Hindlimb muscle (tissue), 1 donor: Measurements from ENCODE around the gene ZFP62. TPM values are rescaled to one million over a fixed set of nuclear protein-coding genes. Genes with fewer than 3 reads are reported as not detected.

Source experiments
- DNase-seq: peaks from one replicate; pipeline ENCODE4 v3.0.0-alpha.2; 2013
- polyA plus RNA-seq: library from polyadenylated mRNA; unstranded; fragments of 120-200 nt; gene quantifications from one replicate; pipeline ENCODE4 v1.2.1, GENCODE V29; 2013; ENCODE audit not compliant: insufficient read length

ZFP62 gene
- polyA plus RNA-seq, 1 donor: 23.3 TPM

DNA sequence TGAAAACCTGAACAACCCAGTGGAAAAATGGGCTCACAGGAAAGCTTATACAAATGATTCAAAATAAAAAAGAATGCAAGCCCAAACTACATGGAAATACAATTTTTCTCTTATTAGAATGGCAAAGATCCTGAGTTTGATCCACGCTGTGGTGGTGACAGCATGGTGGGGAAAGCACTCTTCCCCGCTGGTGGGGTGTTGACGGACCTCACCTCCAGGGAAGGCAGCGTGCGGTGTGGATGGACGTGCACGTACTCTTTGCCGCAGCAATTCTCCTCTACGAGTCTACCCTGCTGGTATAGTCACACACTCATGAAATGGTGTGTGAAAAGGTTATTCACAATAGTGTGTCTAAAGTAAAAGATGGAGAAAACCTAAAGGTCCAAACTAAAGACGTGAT, 5.9 kb upstream of the ZFP62 start:
- DNase-seq: peak; percentile 30

DNA sequence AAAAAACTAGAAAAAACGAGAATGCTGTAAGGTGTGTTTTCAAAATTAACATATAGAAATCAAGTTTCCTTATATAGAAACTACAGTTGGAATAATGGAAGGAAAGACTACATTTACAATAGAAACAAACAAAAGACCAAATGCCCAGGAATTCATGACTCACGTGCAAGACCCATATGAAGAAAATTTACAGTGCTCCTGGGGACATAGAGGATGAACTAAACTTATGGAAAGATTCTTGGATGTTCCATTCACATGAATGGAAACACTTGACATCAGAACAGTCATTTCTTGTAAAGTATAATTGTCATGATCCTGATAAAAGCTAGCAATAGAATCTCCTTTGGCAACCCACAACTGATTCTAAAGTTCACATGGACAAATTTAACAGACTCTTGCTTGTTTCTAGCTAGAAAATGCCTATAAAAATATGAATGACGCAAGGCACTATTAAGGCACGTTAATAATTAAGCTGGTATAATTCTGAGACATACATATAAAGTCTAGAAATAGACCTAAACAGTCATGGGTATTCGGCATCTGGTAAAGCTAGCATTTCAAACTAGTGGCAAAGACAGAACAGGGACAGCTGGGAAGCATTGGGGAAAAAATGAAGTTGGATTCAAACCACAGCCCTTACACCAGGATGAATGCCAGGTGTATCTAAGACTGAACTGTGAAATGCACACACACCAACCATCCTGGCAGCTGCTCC, 5.1 kb upstream of the ZFP62 start:
- peak; percentile 50 for DNase-seq

DNA sequence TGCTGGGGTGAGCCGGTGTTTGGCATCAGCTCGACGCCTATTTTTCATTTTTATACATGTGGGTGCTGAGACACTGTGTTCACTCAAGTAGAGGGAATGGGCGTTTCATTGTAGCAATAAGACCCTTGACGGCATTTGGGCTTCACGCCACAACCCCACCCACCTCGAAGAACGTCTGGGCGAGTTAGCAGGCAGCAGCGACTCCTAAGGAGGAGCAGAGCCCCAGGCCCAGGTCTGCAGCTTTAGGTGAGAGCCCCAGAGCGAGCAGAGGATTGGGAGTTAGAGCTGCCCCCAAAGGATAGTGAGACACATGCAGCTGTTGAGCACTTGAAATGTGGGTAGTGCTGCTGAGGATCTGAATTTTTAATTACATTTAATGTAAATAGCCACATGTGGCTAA, 1.6 kb upstream of the ZFP62 start:
- no peak for DNase-seq

DNA sequence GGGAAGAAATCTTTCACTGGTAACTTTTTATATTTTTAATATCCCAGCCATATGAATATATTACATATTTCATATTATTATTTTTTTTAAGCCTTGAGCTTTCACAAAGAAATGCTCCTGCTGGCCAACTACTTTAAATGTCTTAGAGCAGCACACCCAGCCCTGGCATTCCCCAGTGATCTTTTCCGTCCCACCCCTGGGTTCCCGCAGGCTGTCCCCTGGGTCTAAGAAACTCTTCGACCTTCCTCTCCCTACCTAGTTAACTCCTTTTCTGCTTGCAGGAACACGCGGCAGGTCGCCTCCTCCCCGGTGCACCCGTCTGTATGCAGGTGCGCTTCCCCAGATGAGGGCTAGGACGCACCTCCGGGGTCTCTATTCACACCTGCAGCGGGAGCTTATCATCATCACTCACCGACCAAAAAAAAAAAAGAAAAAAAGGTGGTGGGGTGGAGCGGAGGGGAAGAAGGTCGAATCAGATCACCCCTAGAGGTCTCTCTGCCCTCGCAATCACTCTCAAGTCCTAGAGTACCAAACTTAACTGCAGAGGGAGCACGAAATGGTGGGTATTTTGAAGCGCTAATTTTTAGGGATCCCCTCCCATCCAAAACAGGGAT, 696 bp downstream of the ZFP62 start:
- DNase-seq: no peak

DNA sequence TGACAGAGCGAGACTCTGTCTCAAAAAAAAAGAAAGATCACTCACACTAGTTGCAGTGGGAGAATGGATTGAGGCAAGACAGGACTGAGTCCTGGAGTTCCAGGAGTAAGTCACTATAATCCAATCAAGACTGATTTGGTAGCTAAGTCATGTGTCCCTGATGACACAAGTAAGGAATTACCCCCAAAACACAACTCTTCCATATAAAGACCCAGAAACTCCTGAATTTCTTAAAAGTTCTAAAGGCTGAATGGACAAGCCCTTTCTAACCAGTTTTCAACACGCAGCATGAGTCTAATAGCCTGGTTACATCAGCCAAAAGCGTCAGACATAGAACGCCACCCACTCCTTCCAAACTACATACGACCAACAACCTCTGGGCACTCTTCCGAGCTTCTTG, 2.5 kb downstream of the ZFP62 start:
- no peak for DNase-seq

GRCh38 chr5:180853848-180854176, 7.3 kb downstream of the ZFP62 start:
- no peak for DNase-seq

GRCh38 chr5:180853121-180853847, 7.8 kb downstream of the ZFP62 start:
- DNase-seq: no peak

DNA sequence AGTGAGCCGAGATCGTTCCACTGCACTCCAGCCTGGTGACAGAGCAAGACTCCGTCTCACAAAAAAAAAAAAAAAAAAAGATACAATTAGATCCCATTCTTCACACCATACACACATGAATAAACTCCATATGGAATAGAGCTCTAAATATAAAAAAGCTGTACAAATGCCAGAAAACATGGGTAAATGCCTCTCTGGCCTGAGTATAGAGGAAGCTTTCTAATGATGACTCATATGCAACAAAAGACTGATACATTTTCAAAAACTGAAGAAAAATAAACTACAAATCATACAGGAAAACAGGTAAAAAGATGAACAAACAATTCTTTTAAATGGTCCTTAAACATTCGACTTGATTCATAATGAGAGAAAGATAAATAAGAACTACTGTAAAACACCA, 8.6 kb downstream of the ZFP62 start:
- DNase-seq: no peak

DNA sequence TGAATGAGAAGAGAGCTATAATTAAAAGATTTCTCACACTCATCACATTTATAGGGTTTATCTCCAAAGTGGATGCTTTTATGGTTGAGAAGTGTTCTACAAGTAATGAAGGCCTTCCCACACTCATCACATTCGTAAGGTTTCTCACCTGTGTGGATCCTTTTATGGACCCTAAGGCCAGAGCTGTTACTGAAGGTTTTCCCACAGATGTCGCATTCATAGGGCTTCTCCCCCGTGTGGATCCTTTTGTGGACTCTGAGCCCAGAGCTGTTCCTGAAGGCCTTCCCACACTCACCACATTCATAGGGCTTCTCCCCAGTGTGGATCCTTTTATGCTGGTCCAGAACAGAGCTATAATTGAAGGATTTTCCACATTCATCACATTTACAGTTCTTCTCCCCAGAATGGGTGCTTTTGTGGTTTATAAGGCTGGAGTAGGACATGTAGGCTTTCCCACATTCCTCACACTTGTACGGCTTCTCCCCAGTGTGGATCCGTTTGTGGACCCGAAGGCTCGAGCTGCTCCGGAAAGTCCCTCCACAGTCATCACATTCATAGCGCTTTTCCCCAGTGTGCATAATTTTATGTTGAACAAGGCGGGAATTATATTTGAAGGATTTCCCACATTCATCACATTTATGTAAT, 10.5 kb downstream of the ZFP62 start:
- DNase-seq: no peak

GRCh38 chr5:180849827-180850226, 11.2 kb downstream of the ZFP62 start:
- no peak for DNase-seq

GRCh38 chr5:180848878-180849277, 12.2 kb downstream of the ZFP62 start:
- DNase-seq: no peak

GRCh38 chr5:180848265-180848664, 12.8 kb downstream of the ZFP62 start:
- no peak for DNase-seq

DNA sequence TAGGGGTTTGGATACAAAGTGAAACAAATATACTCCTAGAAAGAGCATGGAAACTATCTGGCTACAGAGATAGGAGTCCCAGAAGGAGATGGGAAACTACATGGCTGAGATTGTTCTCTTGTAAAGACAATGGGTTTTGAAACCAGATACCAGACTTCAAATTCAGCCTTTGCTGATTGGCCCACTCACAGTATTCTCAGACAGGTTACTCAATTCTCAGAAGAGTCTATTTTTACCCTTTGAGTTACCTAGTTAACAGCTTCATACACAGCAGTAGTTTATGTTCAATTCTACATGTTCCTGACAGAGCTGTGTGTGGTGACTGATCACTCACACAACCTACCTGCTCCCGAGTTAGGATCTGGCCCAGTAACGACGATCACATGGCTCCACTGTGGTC, 14.1 kb downstream of the ZFP62 start:
- DNase-seq: no peak

- no peak for DNase-seq
Observed at GRCh38 chr5:180844858-180845257, 16.2 kb downstream of the ZFP62 start.

DNA sequence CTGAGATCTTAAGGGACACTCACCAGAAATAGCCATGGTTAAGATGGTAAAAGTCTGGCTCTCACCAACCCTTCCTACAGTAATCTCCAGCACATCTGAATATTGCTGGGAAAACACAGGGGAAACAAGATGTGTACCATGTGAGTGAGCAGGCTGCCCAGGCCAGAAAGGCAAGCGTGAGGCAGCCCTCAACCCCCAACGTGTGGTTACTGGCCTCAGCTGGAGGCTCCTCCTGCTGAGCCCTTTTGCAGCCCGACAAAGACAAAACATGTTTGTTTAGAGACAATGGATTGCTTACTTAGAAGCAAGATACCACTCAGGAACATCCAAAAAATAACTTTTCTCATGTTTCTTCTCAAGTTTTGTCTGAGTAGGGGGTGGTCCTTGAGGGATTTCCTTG, 16.6 kb downstream of the ZFP62 start:
- no peak for DNase-seq

DNA sequence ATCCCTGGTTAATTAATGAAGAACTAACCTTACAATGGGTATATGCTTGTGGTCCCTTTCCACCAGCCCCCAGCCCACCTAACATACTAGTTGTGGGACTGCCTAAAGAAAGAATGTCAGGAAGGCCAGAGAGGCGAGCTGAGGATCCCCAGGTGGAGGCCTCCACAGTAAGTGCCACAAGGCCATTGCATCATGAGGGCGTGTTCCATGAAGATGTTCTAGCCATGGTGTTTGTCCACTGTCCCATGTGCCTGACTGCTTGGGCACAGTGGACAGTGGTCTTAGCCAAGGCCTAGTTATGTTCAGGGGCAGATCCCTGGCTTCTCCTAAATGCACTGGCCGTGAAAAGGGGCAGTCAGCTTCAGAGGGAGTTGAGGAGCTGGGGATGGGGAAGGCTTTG, 21.1 kb downstream of the ZFP62 start:
- no peak for DNase-seq

DNA sequence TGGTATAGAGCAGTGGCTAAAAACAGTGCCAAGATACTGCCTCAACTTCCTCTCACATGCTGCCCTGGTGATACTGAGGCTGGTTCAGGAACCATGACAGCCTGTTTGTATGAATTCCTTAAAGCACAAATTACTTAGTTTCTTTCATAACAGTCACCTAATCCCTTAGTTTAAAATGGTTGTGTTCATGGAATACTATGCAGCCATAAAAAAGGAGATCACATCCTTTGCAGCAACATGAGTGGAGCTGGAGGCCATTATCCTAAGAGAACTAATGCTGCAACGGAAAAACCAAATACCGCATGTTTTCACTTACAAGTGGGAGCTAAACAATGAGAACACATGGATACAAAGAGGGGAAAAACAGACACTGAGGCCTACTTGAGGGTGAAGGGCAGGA, 21.8 kb downstream of the ZFP62 start:
- no peak for DNase-seq

DNA sequence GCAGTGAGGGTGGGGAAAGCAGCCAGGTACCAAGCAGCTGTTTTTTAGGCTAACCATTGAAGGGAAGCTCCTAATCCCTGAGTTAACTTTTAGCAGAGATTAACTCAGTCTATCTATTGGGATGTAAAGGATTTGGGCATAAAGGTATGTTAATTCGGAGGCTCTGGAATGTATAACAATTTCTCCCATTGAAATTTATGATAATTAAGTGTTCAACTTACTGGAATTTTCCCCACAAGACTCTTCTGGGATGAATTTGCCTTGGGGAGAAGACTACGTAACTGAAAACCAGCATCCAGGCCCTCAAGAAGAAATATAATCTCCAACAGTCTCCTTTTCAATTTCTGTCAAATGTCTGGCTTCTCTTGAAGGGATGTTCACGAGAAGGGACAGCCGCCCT, 23.6 kb downstream of the ZFP62 start:
- DNase-seq: no peak

DNA sequence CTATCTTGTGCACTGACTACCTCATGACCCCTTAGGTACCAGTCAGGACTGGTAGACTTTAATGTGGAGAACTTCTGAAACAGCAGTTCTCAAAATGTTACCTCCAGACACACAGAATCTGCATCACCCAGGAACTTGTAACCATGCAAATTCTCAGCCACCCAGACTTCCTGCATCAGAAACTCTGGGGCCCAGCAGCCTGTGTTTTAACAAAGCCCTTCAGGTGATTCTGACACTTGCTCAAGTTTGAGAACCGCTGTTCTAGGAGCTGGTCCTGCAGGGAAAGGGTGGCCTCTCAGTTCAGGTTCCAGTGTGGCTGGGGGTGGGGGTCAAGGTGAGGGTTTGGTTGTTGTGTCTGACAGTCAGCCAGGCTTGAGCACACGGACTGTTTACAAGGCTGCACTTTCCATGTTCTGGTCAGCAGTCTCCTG, 28.4 kb downstream of the ZFP62 start:
- DNase-seq: no peak

DNA sequence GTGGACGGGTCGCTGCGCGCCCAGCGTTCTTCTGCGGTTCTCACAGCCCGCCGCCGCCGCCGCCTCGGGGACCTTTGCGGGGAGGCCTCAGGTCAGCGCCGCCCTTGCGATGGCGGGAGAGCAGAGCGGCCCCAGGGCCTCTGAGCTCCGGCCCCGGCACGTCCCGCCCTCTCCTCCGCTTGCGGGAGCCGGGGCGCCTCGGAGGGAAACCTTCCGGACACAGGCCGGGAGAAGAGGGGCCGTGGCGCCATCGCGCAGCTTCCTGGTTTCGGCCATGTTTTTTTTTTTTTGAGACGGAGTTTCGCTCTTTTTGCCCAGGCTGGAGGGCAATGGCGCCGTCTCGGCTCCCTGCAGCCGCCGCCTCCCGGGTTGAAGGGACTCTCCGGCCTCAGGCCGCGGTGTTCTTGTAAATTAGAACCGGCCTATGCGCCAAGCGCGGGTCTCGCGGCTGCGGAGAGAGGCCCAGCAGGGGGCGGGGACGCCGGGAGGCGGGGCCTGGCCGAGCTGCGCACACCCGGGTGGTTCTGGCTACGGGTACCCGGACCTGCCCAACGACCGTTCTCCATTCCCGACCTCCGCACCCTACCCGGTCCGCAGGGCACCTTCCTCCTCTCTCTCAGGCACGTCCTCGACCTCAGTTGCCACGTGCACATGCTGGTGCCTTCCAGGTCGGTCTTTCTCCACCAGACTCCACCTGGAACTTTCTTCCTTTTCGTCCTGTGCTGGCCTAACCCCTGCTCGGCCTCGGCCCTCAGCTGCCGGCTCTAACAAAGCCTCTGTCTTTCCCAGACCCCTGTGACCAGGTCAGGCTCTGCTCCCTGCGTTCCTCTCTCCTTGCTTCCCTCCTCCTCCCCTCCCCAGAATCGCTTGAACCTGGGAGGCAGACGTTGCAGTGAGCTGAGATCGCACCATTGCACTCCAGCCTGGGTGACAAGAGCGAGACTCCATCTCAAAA, 29.7 kb downstream of the ZFP62 start:
- DNase-seq: peak; percentile 85

GRCh38 chr5:180830253-180831138, 30.6 kb downstream of the ZFP62 start:
- no peak for DNase-seq
